HCT116 (cell line): ENCODE measurements around the gene TAPT1. TPM values are rescaled to one million over a fixed set of nuclear protein-coding genes. Genes with fewer than 3 reads are reported as not detected.

Source experiments
- ATAC-seq: fragments of 200-7000 bp; cut with Tn5 transposase; 2 replicates; pipeline ENCODE4 v1.9.1; 2020; ENCODE audit warnings: mild to moderate bottlenecking, moderate library complexity
- BruUV-seq: library from RNA; stranded (reverse); fragments of 400-500 nt; replicated peaks from 2 replicates; lab custom pipeline; 2021; lab: Mats Ljungman, UMichigan
- CTCF ChIA-PET: fragments of 300-600 bp; sonication (Branson Sonifier 250); formaldehyde crosslinking; loops from one replicate; lab custom pipeline; 2021; ENCODE audit warnings: antibody characterized with exemption; lab: Charles Lee
- POLR2A ChIA-PET: fragments of 300-600, 350-600 bp; sonication (Branson Sonifier 250); formaldehyde crosslinking; loops from one replicate; lab custom pipeline; 2021; ENCODE audit warnings: antibody characterized with exemption; lab: Charles Lee
- RAD21 ChIA-PET, 2 experiments: fragments of 300-600 bp; sonication (Branson Sonifier 250); formaldehyde crosslinking; loops; one replicate each; lab custom pipeline; 2023; ENCODE audit warnings: low total read pairs in 2 of 2; ENCODE audit not compliant: uncharacterized antibody in 2 of 2, unreplicated experiment in 2 of 2, low non-redundant PET in 1 of 2; lab: Charles Lee
- DNase-seq: peaks from one replicate; pipeline ENCODE4 v3.0.0-alpha.2; 2010; ENCODE audit warnings: low read depth, low spot score
- H2AFZ ChIP-seq: fragments of 200-600 bp; shearing (Covaris generic), sonication (generic); 2 replicates; pipeline ENCODE4 v1.6.1; 2017; ENCODE audit warnings: low read depth, mixed run types, mixed read lengths, antibody characterized with exemption, low read length; ENCODE audit not compliant: poor library complexity, severe bottlenecking
- H3K27ac ChIP-seq: 2 replicates; pipeline ENCODE4 v1.5.1; 2012; ENCODE audit warnings: low read depth, low read length
- H3K27me3 ChIP-seq: fragments of 200-600 bp; sonication (generic); 2 replicates; pipeline ENCODE4 v1.6.1; 2016; ENCODE audit warnings: mixed run types, low read length, mixed read lengths; ENCODE audit not compliant: insufficient read depth
- H3K36me3 ChIP-seq, 2 experiments: fragments of 200-500 bp in 1 of 2; fragments of 200-600 bp in 1 of 2; sonication (Bioruptor generic) in 1 of 2; sonication (generic) in 1 of 2; 2 replicates each; pipeline versions ENCODE4 v1.5.1 to v1.6.1; 2014 to 2016; ENCODE audit warnings: low read length in 2 of 2, inconsistent platforms in 1 of 2, mixed read lengths in 1 of 2, mixed run types in 1 of 2; ENCODE audit not compliant: insufficient read depth in 2 of 2, control insufficient read depth in 1 of 2
- H3K4me1 ChIP-seq, 2 experiments: fragments of 200-600 bp in 1 of 2; sonication (generic) in 1 of 2; 2 replicates each; pipeline versions ENCODE4 v1.5.1 to v1.6.1; 2012 to 2017; ENCODE audit warnings: low read length in 2 of 2, inconsistent platforms in 1 of 2, mild to moderate bottlenecking in 1 of 2, mixed read lengths in 1 of 2, mixed run types in 1 of 2, moderate library complexity in 1 of 2; ENCODE audit not compliant: insufficient read depth in 2 of 2, control insufficient read depth in 1 of 2
- H3K4me2 ChIP-seq: fragments of 200-600 bp; sonication (generic); 2 replicates; pipeline ENCODE4 v1.6.1; 2017; ENCODE audit warnings: mixed run types, low read length, mixed read lengths
- H3K4me3 ChIP-seq, 2 experiments: fragments of 200-600 bp in 1 of 2; sonication (generic) in 1 of 2; replicated peaks in 1 of 2; 2 replicates each; pipeline ENCODE4 v1.5.1; 2011 to 2016; ENCODE audit warnings: low read length in 2 of 2, control low read depth in 1 of 2, low read depth in 1 of 2, mild to moderate bottlenecking in 1 of 2, mixed read lengths in 1 of 2, mixed run types in 1 of 2
- H3K79me2 ChIP-seq: fragments of 200-600 bp; sonication (generic); 2 replicates; pipeline ENCODE4 v1.6.1; 2017; ENCODE audit warnings: mild to moderate bottlenecking, mixed run types, low read length, moderate library complexity, mixed read lengths; ENCODE audit not compliant: insufficient read depth
- H3K9ac ChIP-seq: fragments of 200-600 bp; sonication (generic); 2 replicates; pipeline ENCODE4 v1.6.1; 2016; ENCODE audit warnings: low read length, mixed read lengths
- H3K9me2 ChIP-seq: fragments of 200-600 bp; sonication (generic), shearing (Covaris generic); 2 replicates; pipeline ENCODE4 v1.6.1; 2017; ENCODE audit warnings: mixed run types, mild to moderate bottlenecking, moderate library complexity; ENCODE audit not compliant: insufficient read depth
- H3K9me3 ChIP-seq, 2 experiments: fragments of 200-500 bp in 1 of 2; fragments of 200-600 bp in 1 of 2; sonication (Bioruptor generic) in 1 of 2; sonication (generic) in 1 of 2; 2 replicates each; pipeline ENCODE4 v1.6.1; 2014 to 2017; ENCODE audit warnings: low read length in 2 of 2, mixed read lengths in 2 of 2, inconsistent platforms in 1 of 2, low read depth in 1 of 2, mild to moderate bottlenecking in 1 of 2, mixed run types in 1 of 2, moderate library complexity in 1 of 2; ENCODE audit not compliant: control insufficient read depth in 1 of 2, insufficient read depth in 1 of 2
- H4K20me1 ChIP-seq: fragments of 200-600 bp; sonication (generic), shearing (Covaris generic); 2 replicates; pipeline ENCODE4 v1.6.1; 2017; ENCODE audit warnings: mixed run types, mild to moderate bottlenecking, moderate library complexity; ENCODE audit not compliant: insufficient read depth
- EGR1 ChIP-seq: IDR thresholded peaks from 2 replicates; pipeline ENCODE4 v1.6.1; 2012; ENCODE audit warnings: low read depth
- ELF1 ChIP-seq: IDR thresholded peaks from 2 replicates; pipeline ENCODE4 v1.6.1; 2012; ENCODE audit warnings: low read depth, borderline replicate concordance
- EZH2phosphoT487 ChIP-seq: fragments of 200-600 bp; IDR thresholded peaks from 2 replicates; pipeline ENCODE4 v1.6.1; 2018; ENCODE audit warnings: antibody characterized with exemption, borderline replicate concordance
- JUND ChIP-seq: IDR thresholded peaks from 2 replicates; pipeline ENCODE4 v1.6.1; 2012
- SRF ChIP-seq: IDR thresholded peaks from 2 replicates; pipeline ENCODE4 v1.6.1; 2012; ENCODE audit warnings: low read depth
- TCF7L2 ChIP-seq: IDR thresholded peaks from 2 replicates; pipeline ENCODE4 v1.7.0; 2011; ENCODE audit warnings: borderline replicate concordance, inconsistent platforms; ENCODE audit not compliant: insufficient read depth, insufficient read length; ENCODE audit errors: extremely low read depth
- intact Hi-C: fragments of 100-400 bp; cut with micrococcal nuclease; formaldehyde crosslinking; loops from 2 replicates; pipeline ENCODE4 v1.10.0; 2022
- total RNA-seq: library from RNA; stranded (reverse); gene quantifications from one replicate; pipeline ENCODE4 v1.2.1, GENCODE V29; 2021; ENCODE audit not compliant: unreplicated experiment

The TAPT1 gene
- total RNA-seq, 1 experiment from 2014 or later: 11.7 TPM

DNA sequence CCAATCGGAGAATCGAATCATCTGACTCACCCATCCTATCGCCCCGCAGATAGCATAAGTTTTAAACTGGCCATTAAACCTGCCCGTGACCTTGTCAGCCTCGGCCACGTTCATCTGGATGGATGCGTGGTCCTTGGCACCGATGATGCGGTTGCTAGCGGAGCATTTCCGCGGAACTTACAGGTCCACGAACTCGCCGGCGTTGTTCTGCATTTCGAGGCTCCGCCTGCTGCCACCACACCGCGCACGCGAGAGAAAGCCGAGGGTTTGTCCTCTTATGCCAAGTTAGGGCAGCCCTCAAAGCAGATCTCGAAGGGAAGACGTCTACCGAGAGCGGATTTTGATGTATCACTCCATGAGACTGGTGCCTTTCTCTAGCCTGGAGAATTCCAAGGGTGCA lies 30.1 kb upstream of the TAPT1 start:
- H3K9me2 ChIP-seq: no peaks in the 10 kb centered on the region

DNA sequence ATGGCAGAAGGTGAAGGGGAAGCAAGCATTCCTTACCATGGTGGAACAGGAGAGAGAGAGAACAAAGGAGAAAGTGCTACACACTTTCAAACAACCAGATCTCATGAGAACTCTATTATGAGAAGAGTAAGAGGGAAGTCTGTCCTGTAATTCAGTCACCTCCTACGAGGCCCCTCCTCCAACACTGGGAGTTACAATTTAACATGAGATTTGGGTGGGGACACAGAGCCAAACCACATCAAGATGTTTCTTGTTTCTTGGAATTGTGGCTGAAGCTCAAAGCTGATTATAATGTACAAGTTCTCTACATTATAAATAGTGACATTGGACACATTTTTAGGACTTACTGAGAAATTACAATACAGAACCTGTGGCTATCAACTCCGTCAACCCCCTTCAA lies 29.5 kb upstream of the TAPT1 start:
- H3K9me3 ChIP-seq: no peaks in the 10 kb centered on the region
- POLR2A ChIA-PET: no interaction called here
- no peaks in the 10 kb centered on the region for H3K27me3 ChIP-seq

More for the DNA sequence above, 30.1 kb upstream of the TAPT1 start:
- peaks cover 0 to 13% of the 10 kb centered on the region in 2 experiments; a peak in 2 of 4 replicates for H3K4me1 ChIP-seq
- H3K9me3 ChIP-seq: no peaks in the 10 kb centered on the region
- no peaks in the 10 kb centered on the region for H3K36me3 ChIP-seq
- ChIA-PET POLR2A (no interaction called here), CTCF (no interaction called here), RAD21 (no interaction called here)
- no peak overlapping the region for H3K27ac ChIP-seq
- H3K27me3 ChIP-seq: no peaks in the 10 kb centered on the region
- no peak overlapping the region for H3K9ac ChIP-seq
- intact Hi-C loops: no loop called here
- no peak overlapping the region for H2AFZ ChIP-seq
- H4K20me1 ChIP-seq: no peaks in the 10 kb centered on the region; the same call in 1 of the 2 replicates
- no TSS peak for BruUV-seq
- TF ChIP-seq EZH2phosphoT487 (no peak), TCF7L2 (no peak), SRF (no peak), ELF1 (no peak)
- no peak for ATAC-seq
- no peak overlapping the region for H3K4me2 ChIP-seq
- no peaks in the 10 kb centered on the region for H3K79me2 ChIP-seq
- H3K4me3 ChIP-seq: no peak overlapping the region
- no peak for DNase-seq

More for the DNA sequence above, 29.5 kb upstream of the TAPT1 start:
- Histone ChIP-seq H3K9ac (no peak overlapping the region), H2AFZ (no peak overlapping the region), H3K4me2 (no peak overlapping the region), H4K20me1 (no peaks in the 10 kb centered on the region; the same call in 1 of the 2 replicates), H3K9me2 (no peaks in the 10 kb centered on the region), H3K27ac (no peak overlapping the region), H3K4me3 (no peak overlapping the region), H3K4me1 (peaks cover 0 to 16% of the 10 kb centered on the region in 2 experiments; a peak in 2 of 4 replicates), H3K79me2 (no peaks in the 10 kb centered on the region), H3K36me3 (no peaks in the 10 kb centered on the region)
- intact Hi-C loops: no loop called here
- RAD21 ChIA-PET: no interaction called here
- BruUV-seq: no TSS peak
- DNase-seq (no peak), ATAC-seq (no peak)
- TF ChIP-seq EGR1: no peak
- TF ChIP-seq JUND: no peak
- CTCF ChIA-PET: no interaction called here
